OCI-LY7 (cell line): ENCODE data around the gene BLNK. TPM values are rescaled to one million over a fixed set of nuclear protein-coding genes. Genes with fewer than 3 reads are reported as not detected.
A peak's percentile ranks its signal among the peaks of the same experiment; 100 is the strongest.

Experiments
- BruUV-seq: library from RNA; stranded (reverse); fragments of 400-500 nt; replicated peaks from 2 replicates; lab custom pipeline; 2021; lab: Mats Ljungman, UMichigan
- CTCF ChIA-PET: fragments of 300-600 bp; sonication (Branson Sonifier 250); formaldehyde crosslinking; loops from one replicate; lab custom pipeline; 2022; ENCODE audit warnings: antibody characterized with exemption; ENCODE audit not compliant: unreplicated experiment; lab: Charles Lee
- POLR2A ChIA-PET: fragments of 300-600 bp; sonication (Branson Sonifier 250); formaldehyde crosslinking; loops from one replicate; lab custom pipeline; 2022; ENCODE audit warnings: antibody characterized with exemption; lab: Charles Lee
- DNase-seq: peaks from one replicate; pipeline ENCODE4 v3.0.0-alpha.2; 2015; ENCODE audit warnings: low spot score
- H2AFZ ChIP-seq: fragments of 200-600 bp; sonication (generic), shearing (Covaris generic); 2 replicates; pipeline ENCODE4 v1.6.1; 2014; ENCODE audit warnings: mild to moderate bottlenecking, antibody characterized with exemption, low read length, moderate library complexity
- H3K27ac ChIP-seq: fragments of 200-600 bp; sonication (generic); 2 replicates; pipeline ENCODE4 v1.5.1; 2014; ENCODE audit warnings: mixed run types, low read depth, mild to moderate bottlenecking, moderate library complexity, low read length, inconsistent platforms; ENCODE audit not compliant: poor library complexity, severe bottlenecking
- H3K36me3 ChIP-seq: fragments of 200-600 bp; sonication (generic); 2 replicates; pipeline ENCODE4 v1.6.1; 2014; ENCODE audit warnings: mild to moderate bottlenecking, antibody characterized with exemption, low read length, moderate library complexity, mixed read lengths; ENCODE audit not compliant: insufficient read depth
- H3K4me1 ChIP-seq: fragments of 200-600 bp; sonication (generic); 2 replicates; pipeline ENCODE4 v1.5.1; 2014; ENCODE audit warnings: mild to moderate bottlenecking, low read length; ENCODE audit not compliant: insufficient read depth, poor library complexity, severe bottlenecking
- H3K4me2 ChIP-seq: fragments of 200-600 bp; sonication (generic); 2 replicates; pipeline ENCODE4 v1.6.1; 2014; ENCODE audit warnings: mild to moderate bottlenecking, low read length
- H3K4me3 ChIP-seq: fragments of 200-600 bp; sonication (generic); 2 replicates; pipeline ENCODE4 v1.5.1; 2014; ENCODE audit warnings: mild to moderate bottlenecking, low read depth, low read length; ENCODE audit not compliant: poor library complexity, severe bottlenecking
- H3K79me2 ChIP-seq: fragments of 200-600 bp; sonication (generic); 2 replicates; pipeline ENCODE4 v1.6.1; 2016; ENCODE audit warnings: low read depth, mild to moderate bottlenecking, low read length, moderate library complexity, mixed read lengths; ENCODE audit not compliant: insufficient read depth
- H3K9me2 ChIP-seq: fragments of 200-600 bp; sonication (generic); 2 replicates; pipeline ENCODE4 v1.6.1; 2016; ENCODE audit warnings: mild to moderate bottlenecking, low read length, mixed read lengths; ENCODE audit not compliant: insufficient read depth
- H3K9me3 ChIP-seq: fragments of 200-600 bp; sonication (generic); 2 replicates; pipeline ENCODE4 v1.6.1; 2014; ENCODE audit warnings: mild to moderate bottlenecking, mixed run types, low read length, mixed read lengths
- H4K20me1 ChIP-seq: fragments of 200-600 bp; sonication (generic); 2 replicates; pipeline ENCODE4 v1.6.1; 2014; ENCODE audit warnings: mild to moderate bottlenecking, antibody characterized with exemption, low read length, moderate library complexity, mixed read lengths; ENCODE audit not compliant: insufficient read depth
- CTCF ChIP-seq: fragments of 200-600 bp; sonication (generic); conservative IDR thresholded peaks from 2 replicates; pipeline ENCODE4 v1.5.1; 2014; ENCODE audit warnings: mild to moderate bottlenecking, antibody characterized with exemption, low read length, moderate library complexity, mixed read lengths
- EZH2phosphoT487 ChIP-seq: fragments of 200-600 bp; sonication (generic); IDR thresholded peaks from 2 replicates; pipeline ENCODE4 v1.6.1; 2018; ENCODE audit warnings: low read depth, borderline replicate concordance, mild to moderate bottlenecking, mixed run types, antibody characterized with exemption, low read length, moderate library complexity, mixed read lengths
- intact Hi-C: fragments of 100-400 bp; cut with micrococcal nuclease; formaldehyde crosslinking; loops from one replicate; pipeline ENCODE4 v1.10.0; 2022; ENCODE audit not compliant: unreplicated experiment
- total RNA-seq, 2 experiments: library from RNA; depleted of rRNA in 1 of 2; stranded (reverse); fragments of >200 nt in 1 of 2; shearing (Covaris generic) in 1 of 2; gene quantifications; 2 replicates each; pipeline ENCODE4 v1.2.3, GENCODE V29; 2014 to 2022

The BLNK gene
- total RNA-seq, 2 experiments from 2014 or later = 113 to 201 TPM

- Histone ChIP-seq H3K9me3 (no peaks in the 10 kb centered on the region), H3K36me3 (no peaks in the 10 kb centered on the region), H3K4me3 (peak overlapping the region; percentile 9), H3K4me2 (peak overlapping the region; percentile 67), H3K4me1 (peaks cover 84% of the 10 kb centered on the region), H3K79me2 (peaks cover 3% of the 10 kb centered on the region; the same call in 1 of the 2 replicates), H3K27ac (peak overlapping the region; percentile 53), H4K20me1 (no peaks in the 10 kb centered on the region), H3K9me2 (no peaks in the 10 kb centered on the region), H2AFZ (peak overlapping the region; percentile 72; the same call in 1 of the 2 replicates)
- TSS peak; percentile 92 for BruUV-seq
- intact Hi-C loops = loop anchor here (10.0 kb wide), 1 partner anchor 396 kb away; no protein-coding TSS in a partner anchor
- CTCF ChIA-PET = interaction anchor here (1.2 kb wide), 1 partner anchor 49 kb away, joined by 3 read pairs; no protein-coding TSS in a partner anchor
- DNase-seq = peak; percentile 69
- no peak for TF ChIP-seq EZH2phosphoT487
- no peak for TF ChIP-seq CTCF
- POLR2A ChIA-PET = interaction anchor here (0.8 to 1.7 kb wide), 7 partner anchors 8 to 34 kb away, joined by 3 to 17 read pairs (median 5); partner anchors contain the start of gene BLNK
These were observed 7.8 kb upstream of the BLNK start for GRCh38 chr10:96279191-96279641.

GRCh38 chr10:96276831-96277230, 5.5 kb upstream of the BLNK start:
- BruUV-seq = no TSS peak
- Histone ChIP-seq H3K36me3 (no peaks in the 10 kb centered on the region), H3K27ac (peak overlapping the region; percentile 100), H3K79me2 (peaks cover 10% of the 10 kb centered on the region; the same call in 1 of the 2 replicates), H3K4me2 (no peak overlapping the region), H2AFZ (no peak overlapping the region), H4K20me1 (no peaks in the 10 kb centered on the region), H3K4me1 (peaks cover 87% of the 10 kb centered on the region), H3K9me3 (no peaks in the 10 kb centered on the region), H3K9me2 (no peaks in the 10 kb centered on the region), H3K4me3 (no peak overlapping the region)
- no peak for DNase-seq
- TF ChIP-seq EZH2phosphoT487 (no peak), CTCF (no peak)
- ChIA-PET POLR2A (interaction anchor here (1.4 to 9.8 kb wide), 4 partner anchors 9 to 23 kb away, joined by 3 to 176 read pairs (median 78); no protein-coding TSS in a partner anchor), CTCF (no interaction called here)
- intact Hi-C loops = loop anchor here (10.0 kb wide), 1 partner anchor 398 kb away; no protein-coding TSS in a partner anchor

- ChIA-PET POLR2A (interaction anchor here (1.4 to 9.8 kb wide), 4 partner anchors 10 to 23 kb away, joined by 3 to 176 read pairs (median 78); no protein-coding TSS in a partner anchor), CTCF (no interaction called here)
- no TSS peak for BruUV-seq
- no peak for DNase-seq
- peaks cover 14% of the 10 kb centered on the region; the same call in 1 of the 2 replicates for H3K79me2 ChIP-seq
- no peaks in the 10 kb centered on the region for H3K9me2 ChIP-seq
- H2AFZ ChIP-seq = peak overlapping the region; percentile 24; the same call in 1 of the 2 replicates
- no peaks in the 10 kb centered on the region for H3K36me3 ChIP-seq
- peak overlapping the region; percentile 19 for H3K4me2 ChIP-seq
- intact Hi-C loops = loop anchor here (10.0 kb wide), 1 partner anchor 398 kb away; no protein-coding TSS in a partner anchor
- TF ChIP-seq CTCF (no peak), EZH2phosphoT487 (no peak)
- H3K27ac ChIP-seq = peak overlapping the region; percentile 100
- H4K20me1 ChIP-seq = no peaks in the 10 kb centered on the region
- peaks cover 88% of the 10 kb centered on the region for H3K4me1 ChIP-seq
- no peak overlapping the region for H3K4me3 ChIP-seq
- no peaks in the 10 kb centered on the region for H3K9me3 ChIP-seq
These were observed 5.1 kb upstream of the BLNK start for GRCh38 chr10:96276426-96276825.
